Measurements from ENCODE around the gene USP25.

The USP25 gene

GRCh38 chr21:15908187-15908586, 178.4 kb downstream of the USP25 start:
- no peak for TF ChIP-seq CTCF (IDR thresholded peaks at IDR 0.05; ENCODE audit: low read depth, low read length)
- H3K4me3 ChIP-seq (ENCODE audit: low read depth, low read length): no peak overlapping the region

- no peak for TF ChIP-seq CTCF (IDR thresholded peaks at IDR 0.05; ENCODE audit: low read depth, low read length)
- H3K4me3 ChIP-seq (ENCODE audit: low read depth, low read length): no peak overlapping the region
These were observed 198.4 kb downstream of the USP25 start for GRCh38 chr21:15928196-15928595.

- no peak for TF ChIP-seq CTCF (IDR thresholded peaks at IDR 0.05; ENCODE audit: low read depth, low read length)
- H3K4me3 ChIP-seq (ENCODE audit: low read depth, low read length): no peak overlapping the region
These were observed 199.1 kb downstream of the USP25 start for GRCh38 chr21:15928686-15929425.

- H3K4me3 ChIP-seq (ENCODE audit: low read depth, low read length): no peak overlapping the region
- no peak for TF ChIP-seq CTCF (IDR thresholded peaks at IDR 0.05; ENCODE audit: low read depth, low read length)
These were observed 199.8 kb downstream of the USP25 start for GRCh38 chr21:15929536-15929935.

Measured in WI38 (cell line).